Mucosa of stomach (tissue), 1 donor: ENCODE measurements around the gene TSBP1.
A peak's percentile ranks its signal among the peaks of the same experiment; 100 is the strongest.
"Not testable (repeated sequence)": the region's sequence is repeated elsewhere in the genome, so short reads cannot be mapped to it uniquely, and the experiment has no call there.

ENCODE experiments used
- H3K27me3 ChIP-seq: one replicate; pipeline ENCODE4 v1.7.0; 2013; ENCODE audit warnings: mild to moderate bottlenecking, low read length; ENCODE audit not compliant: control insufficient read depth, insufficient read depth
- H3K36me3 ChIP-seq: one replicate; pipeline ENCODE4 v1.7.0; 2013; ENCODE audit warnings: low read length; ENCODE audit not compliant: control insufficient read depth, insufficient read depth
- H3K4me1 ChIP-seq: one replicate; pipeline ENCODE4 v1.7.0; 2013; ENCODE audit warnings: mild to moderate bottlenecking, low read length; ENCODE audit not compliant: control insufficient read depth, insufficient read depth
- H3K4me3 ChIP-seq: one replicate; pipeline ENCODE4 v1.7.0; 2013; ENCODE audit warnings: low read length
- H3K9ac ChIP-seq: one replicate; pipeline ENCODE4 v1.7.0; 2013; ENCODE audit warnings: mild to moderate bottlenecking, low read length, moderate library complexity
- H3K9me3 ChIP-seq: one replicate; pipeline ENCODE4 v1.7.0; 2013; ENCODE audit warnings: mild to moderate bottlenecking, low read length, moderate library complexity; ENCODE audit not compliant: control insufficient read depth
- donor health status: Pancreatic carcinoma.

TSBP1 gene

GRCh38 chr6:32257262-32257661 is 114.4 kb downstream of the TSBP1 start:
- H3K27me3 ChIP-seq, H3K4me1 ChIP-seq, H3K9me3 ChIP-seq, H3K4me3 ChIP-seq, H3K9ac ChIP-seq, H3K36me3 ChIP-seq: not testable (repeated sequence)

GRCh38 chr6:32255199-32256153 is 116.2 kb downstream of the TSBP1 start:
- Histone ChIP-seq H3K27me3 (peaks cover 4% of the 10 kb centered on the region), H3K4me3 (no peak overlapping the region), H3K36me3 (no peaks in the 10 kb centered on the region), H3K9me3 (no peaks in the 10 kb centered on the region), H3K4me1 (peaks cover 5% of the 10 kb centered on the region), H3K9ac (peak overlapping the region; percentile 50)

- H3K4me3 ChIP-seq, result no peak overlapping the region
- no peaks in the 10 kb centered on the region for H3K36me3 ChIP-seq
- peak overlapping the region; percentile 50 for H3K9ac ChIP-seq
- H3K4me1 ChIP-seq, result peaks cover 5% of the 10 kb centered on the region
- peaks cover 4% of the 10 kb centered on the region for H3K27me3 ChIP-seq
- H3K9me3 ChIP-seq, result no peaks in the 10 kb centered on the region
These were observed 116.9 kb downstream of the TSBP1 start for GRCh38 chr6:32254761-32255198.

GRCh38 chr6:32252331-32253009 is 119.2 kb downstream of the TSBP1 start:
- no peak overlapping the region for H3K9ac ChIP-seq
- H3K9me3 ChIP-seq, result no peaks in the 10 kb centered on the region
- H3K4me3 ChIP-seq, result no peak overlapping the region
- H3K4me1 ChIP-seq, result peaks cover 5% of the 10 kb centered on the region
- H3K36me3 ChIP-seq, result no peaks in the 10 kb centered on the region
- peaks cover 4% of the 10 kb centered on the region for H3K27me3 ChIP-seq

GRCh38 chr6:32249262-32249661 is 122.4 kb downstream of the TSBP1 start:
- Histone ChIP-seq H3K9me3 (no peaks in the 10 kb centered on the region), H3K4me3 (no peak overlapping the region), H3K36me3 (no peaks in the 10 kb centered on the region), H3K27me3 (no peaks in the 10 kb centered on the region), H3K9ac (no peak overlapping the region), H3K4me1 (peaks cover 4% of the 10 kb centered on the region)

- peaks cover 4% of the 10 kb centered on the region for H3K4me1 ChIP-seq
- no peak overlapping the region for H3K9ac ChIP-seq
- H3K4me3 ChIP-seq, result no peak overlapping the region
- H3K36me3 ChIP-seq, result no peaks in the 10 kb centered on the region
- no peaks in the 10 kb centered on the region for H3K9me3 ChIP-seq
- no peaks in the 10 kb centered on the region for H3K27me3 ChIP-seq
These were observed 124.3 kb downstream of the TSBP1 start for GRCh38 chr6:32247401-32247800.

DNA sequence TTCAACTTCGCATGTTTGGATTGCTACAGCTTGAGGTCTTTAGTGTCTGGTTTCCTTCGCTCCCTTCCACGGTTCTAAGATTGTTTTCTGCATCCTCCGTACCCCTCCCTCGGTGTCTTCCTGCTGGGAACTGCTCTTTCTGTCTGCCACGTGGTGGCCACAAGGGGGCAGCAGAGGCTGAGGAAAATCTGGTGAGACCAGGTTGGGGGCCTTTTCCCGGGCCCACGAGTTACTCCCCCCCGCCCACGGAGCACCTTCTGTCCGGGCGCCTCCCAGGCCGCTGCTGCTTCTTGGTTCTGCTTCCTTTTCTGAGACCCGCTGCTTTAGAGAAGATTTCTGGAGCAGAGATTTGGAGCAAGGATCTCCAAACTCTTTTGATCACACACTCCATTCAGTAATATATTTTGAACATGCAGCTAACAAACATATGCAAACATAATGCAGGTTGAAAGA is 126.7 kb downstream of the TSBP1 start:
- no peaks in the 10 kb centered on the region for H3K27me3 ChIP-seq
- peaks cover 4% of the 10 kb centered on the region for H3K4me1 ChIP-seq
- H3K9me3 ChIP-seq, result no peaks in the 10 kb centered on the region
- H3K4me3 ChIP-seq, result no peak overlapping the region
- H3K9ac ChIP-seq, result peak overlapping the region; percentile 53
- no peaks in the 10 kb centered on the region for H3K36me3 ChIP-seq

DNA sequence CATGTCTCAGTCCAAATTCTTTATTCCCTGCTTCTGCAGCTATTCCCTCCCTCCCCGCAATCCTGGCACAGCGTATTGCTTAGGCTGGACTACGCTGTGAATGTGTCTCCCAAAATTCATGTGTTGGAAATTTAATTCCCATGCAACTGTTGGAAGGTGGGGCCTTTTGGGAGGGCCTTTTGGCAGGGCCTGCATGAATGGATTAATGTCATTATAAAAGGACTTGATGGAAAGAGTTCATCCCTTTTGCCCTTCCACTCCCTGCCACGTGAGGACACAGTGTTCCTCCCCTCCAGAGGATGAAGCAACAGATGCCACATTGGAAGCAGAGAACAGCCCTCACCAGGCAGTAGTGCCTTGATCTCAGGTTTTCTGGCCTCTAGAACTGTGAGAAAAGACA is 127.4 kb downstream of the TSBP1 start:
- Histone ChIP-seq H3K4me3 (no peak overlapping the region), H3K36me3 (no peaks in the 10 kb centered on the region), H3K4me1 (peaks cover 4% of the 10 kb centered on the region), H3K27me3 (no peaks in the 10 kb centered on the region), H3K9me3 (no peaks in the 10 kb centered on the region), H3K9ac (no peak overlapping the region)
